K562 (cell line): ENCODE measurements around the gene SLC6A6. TPM values are rescaled to one million over a fixed set of nuclear protein-coding genes. Genes with fewer than 3 reads are reported as not detected.

Source experiments
- CBFB ChIP-seq: sonication (generic); formaldehyde crosslinking; IDR thresholded peaks from 2 replicates; pipeline ENCODE4 v1.4.0; 2020; ENCODE audit warnings: mild to moderate bottlenecking, missing genetic modification reagents
- CTBP1 ChIP-seq: fragments of 450-650 bp; IDR thresholded peaks from 2 replicates; pipeline ENCODE4 v1.6.1; 2016; ENCODE audit warnings: borderline replicate concordance
- ELF1 ChIP-seq: fragments of 200-800 bp; sonication (Bioruptor generic); IDR thresholded peaks from 2 replicates; pipeline ENCODE4 v1.6.1; 2016; ENCODE audit warnings: missing genetic modification characterization, missing compliant biosample characterization
- HDAC2 ChIP-seq: fragments of 450-650 bp; IDR thresholded peaks from 2 replicates; pipeline ENCODE4 v1.6.1; 2016; ENCODE audit warnings: mild to moderate bottlenecking
- HDAC3 ChIP-seq: fragments of 450-650 bp; IDR thresholded peaks from 2 replicates; pipeline ENCODE4 v1.6.1; 2018; ENCODE audit warnings: borderline replicate concordance, mild to moderate bottlenecking, moderate library complexity; ENCODE audit not compliant: partially characterized antibody
- HLTF ChIP-seq: fragments of 450-650 bp; IDR thresholded peaks from 2 replicates; pipeline ENCODE4 v1.6.1; 2016
- IRF1 ChIP-seq: sonication (generic); formaldehyde crosslinking; IDR thresholded peaks from 2 replicates; pipeline ENCODE4 v1.8.0; 2022; ENCODE audit warnings: missing genetic modification reagents, mild to moderate bottlenecking, borderline replicate concordance
- MECOM ChIP-seq: fragments of 250-450 bp; sonication (Bioruptor Pico); IDR thresholded peaks from 2 replicates; pipeline ENCODE4 v1.8.0; 2022; ENCODE audit warnings: inconsistent platforms
- NBN ChIP-seq: fragments of 450-650 bp; IDR thresholded peaks from 2 replicates; pipeline ENCODE4 v1.6.1; 2016; ENCODE audit warnings: low read depth, mild to moderate bottlenecking
- NR0B1 ChIP-seq: fragments of 450-650 bp; IDR thresholded peaks from one replicate; pipeline ENCODE4 v1.6.1; 2018; ENCODE audit warnings: mild to moderate bottlenecking, moderate library complexity; ENCODE audit not compliant: partially characterized antibody
- PTTG1 ChIP-seq: fragments of 450-650 bp; IDR thresholded peaks from 2 replicates; pipeline ENCODE4 v1.6.1; 2016; ENCODE audit warnings: low read depth, mild to moderate bottlenecking, missing genetic modification characterization, missing compliant biosample characterization
- PURB ChIP-seq: sonication (generic); formaldehyde crosslinking; IDR thresholded peaks from 2 replicates; pipeline ENCODE4 v1.9.0; 2021; ENCODE audit warnings: low read depth, mild to moderate bottlenecking, missing genetic modification reagents
- RCOR1 ChIP-seq, 2 experiments: IDR thresholded peaks; 2 replicates each; pipeline ENCODE4 v1.6.1; 2012; ENCODE audit warnings: low read depth in 2 of 2, low read length in 2 of 2, borderline replicate concordance in 1 of 2, improper control_type of control experiment in 1 of 2
- TEAD4 ChIP-seq, 2 experiments: sonication (generic) in 1 of 2; formaldehyde crosslinking in 1 of 2; IDR thresholded peaks; 2 replicates each; pipeline versions ENCODE4 v1.6.1 to v1.8.0; 2012 to 2022; ENCODE audit warnings: borderline replicate concordance in 1 of 2, inconsistent platforms in 1 of 2, low read length in 1 of 2, mild to moderate bottlenecking in 1 of 2, missing genetic modification reagents in 1 of 2
- ZFP30 ChIP-seq: fragments of 250-450 bp; sonication (Bioruptor Pico); IDR thresholded peaks from 2 replicates; pipeline ENCODE4 v1.8.0; 2022; ENCODE audit warnings: moderate library complexity, mild to moderate bottlenecking, inconsistent platforms, borderline replicate concordance
- ZNF318 ChIP-seq, 2 experiments: fragments of 450-650 bp; IDR thresholded peaks; 2 replicates each; pipeline ENCODE4 v1.6.1; 2016; ENCODE audit warnings: mild to moderate bottlenecking in 2 of 2, borderline replicate concordance in 1 of 2, low read depth in 1 of 2, moderate library complexity in 1 of 2
- ZNF354B ChIP-seq: fragments of 250-450 bp; sonication (Bioruptor Pico); IDR thresholded peaks from 2 replicates; pipeline ENCODE4 v1.4.0; 2020
- ZNF696 ChIP-seq: fragments of 250-450 bp; sonication (Bioruptor Pico); conservative IDR thresholded peaks from 2 replicates; pipeline ENCODE4 v1.4.0; 2020; ENCODE audit warnings: mild to moderate bottlenecking, moderate library complexity
- polyA plus RNA-seq, 8 experiments: library from polyadenylated mRNA; depleted of rRNA in 4 of 8; stranded (reverse) in 5 of 8; unstranded in 3 of 8; fragments of >200 nt; fragmentation: Nextera tagmentation in 2 of 8; fragmentation: Illumina TruSeq in 1 of 8; extraction: Ambion mirVana in 2 of 8; extraction: Trizol in 1 of 8; gene quantifications; 2 replicates each; pipeline versions ENCODE4 v1.2.1 to v1.2.3, GENCODE V29; 2011 to 2014; ENCODE audit warnings: inconsistent platforms in 1 of 8, missing spikeins in 1 of 8
- total RNA-seq, 7 experiments: library from RNA; depleted of rRNA in 6 of 7; stranded (reverse); fragments of >200 nt in 6 of 7; fragmentation: Illumina TruSeq in 2 of 7; extraction: Trizol in 2 of 7; gene quantifications; 2 replicates each; pipeline versions ENCODE4 v1.2.1 to v1.2.3, GENCODE V29; 2011 to 2021; ENCODE audit warnings: low replicate concordance in 1 of 7

SLC6A6 gene
- total and polyA plus RNA-seq, 9 of the 15 experiments (the other 6 are each of a cell fraction or from before 2014, with no cell fraction given), result 12.3 to 203 (median 93.2) TPM

GRCh38 chr3:14430053-14430452, 27.6 kb downstream of the SLC6A6 start (continued):
- no peak for TF ChIP-seq NR0B1
- no peak for TF ChIP-seq HLTF
- peak in 1 of 2 experiments; percentile 85; a peak in 2 of 4 replicates for TF ChIP-seq RCOR1 (IDR thresholded peaks at IDR 0.05; ENCODE audit: borderline replicate concordance in 1 of 2, low read depth in 2 of 2, low read length in 2 of 2)
- no peak for TF ChIP-seq ELF1 (tag)
- no peak for TF ChIP-seq CBFB (CRISPR knock-in tag)
- TF ChIP-seq ZNF354B (CRISPR knock-in tag), result no peak
- no peak for TF ChIP-seq ZFP30 (CRISPR knock-in tag)
- TF ChIP-seq ZNF696, result no peak
- peak; percentile 10; the same call in 1 of the 2 replicates for TF ChIP-seq CTBP1
- TF ChIP-seq PURB (CRISPR knock-in tag), result no peak
- no peak for TF ChIP-seq NBN
- TF ChIP-seq HDAC3, result no peak
- no peak for TF ChIP-seq ZNF318 (IDR thresholded peaks at IDR 0.05; ENCODE audit: borderline replicate concordance in 1 of 2, low read depth in 1 of 2)
- peak; percentile 11; the same call in 1 of the 2 replicates for TF ChIP-seq HDAC2
- no peak for TF ChIP-seq PTTG1
- TF ChIP-seq TEAD4 (IDR thresholded peaks at IDR 0.05; ENCODE audit: low read length), result peak; percentile 39; the same call in 1 of the 2 replicates
- TF ChIP-seq TEAD4 (CRISPR knock-in tag; IDR thresholded peaks at IDR 0.05; ENCODE audit: borderline replicate concordance), result no peak
- TF ChIP-seq MECOM (CRISPR knock-in tag), result no peak
- TF ChIP-seq IRF1 (CRISPR knock-in tag), result no peak
